ENCODE measurements around the gene ZNF451.

The ZNF451 gene

DNA sequence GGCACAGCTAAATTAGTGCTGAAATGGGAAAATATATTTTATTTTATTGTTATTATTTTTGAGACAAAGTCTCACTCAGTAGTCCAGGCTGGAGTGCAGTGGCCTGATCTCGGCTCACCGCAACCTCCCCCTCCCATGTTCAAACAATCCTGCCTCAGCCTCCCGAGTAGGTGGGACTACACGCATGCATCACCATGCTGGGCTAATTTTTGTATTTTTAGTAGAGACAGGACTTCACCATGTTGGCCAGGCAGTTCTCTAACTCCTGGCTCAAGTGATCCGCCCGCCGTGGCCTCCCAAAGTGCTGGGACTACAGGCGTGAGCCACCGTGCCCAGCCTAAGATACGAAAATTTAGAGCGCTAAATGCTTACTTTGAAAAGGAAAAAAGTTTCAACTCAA, 127.3 kb downstream of the ZNF451 start:
- no peak overlapping the region for H3K4me3 ChIP-seq (ENCODE audit: low read depth, low read length)

More for the DNA sequence above, 127.3 kb downstream of the ZNF451 start:
- TF ChIP-seq, protein P1, sequence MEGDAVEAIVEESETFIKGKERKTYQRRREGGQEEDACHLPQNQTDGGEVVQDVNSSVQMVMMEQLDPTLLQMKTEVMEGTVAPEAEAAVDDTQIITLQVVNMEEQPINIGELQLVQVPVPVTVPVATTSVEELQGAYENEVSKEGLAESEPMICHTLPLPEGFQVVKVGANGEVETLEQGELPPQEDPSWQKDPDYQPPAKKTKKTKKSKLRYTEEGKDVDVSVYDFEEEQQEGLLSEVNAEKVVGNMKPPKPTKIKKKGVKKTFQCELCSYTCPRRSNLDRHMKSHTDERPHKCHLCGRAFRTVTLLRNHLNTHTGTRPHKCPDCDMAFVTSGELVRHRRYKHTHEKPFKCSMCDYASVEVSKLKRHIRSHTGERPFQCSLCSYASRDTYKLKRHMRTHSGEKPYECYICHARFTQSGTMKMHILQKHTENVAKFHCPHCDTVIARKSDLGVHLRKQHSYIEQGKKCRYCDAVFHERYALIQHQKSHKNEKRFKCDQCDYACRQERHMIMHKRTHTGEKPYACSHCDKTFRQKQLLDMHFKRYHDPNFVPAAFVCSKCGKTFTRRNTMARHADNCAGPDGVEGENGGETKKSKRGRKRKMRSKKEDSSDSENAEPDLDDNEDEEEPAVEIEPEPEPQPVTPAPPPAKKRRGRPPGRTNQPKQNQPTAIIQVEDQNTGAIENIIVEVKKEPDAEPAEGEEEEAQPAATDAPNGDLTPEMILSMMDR (IDR thresholded peaks at IDR 0.05; ENCODE audit: low read depth, low read length), result no peak

Measured in WI38 (cell line).